Mesenchymal stem cell (in vitro differentiated cells and primary cell): ENCODE measurements around the gene RIN3.

Experiments used
- DNase-seq: peaks from one replicate; pipeline ENCODE4 v3.0.0-alpha.2; 2013
- H2AFZ ChIP-seq: one replicate; pipeline ENCODE4 v1.6.1; 2013; ENCODE audit warnings: low read depth, mild to moderate bottlenecking, control low read depth, inconsistent platforms, low read length, moderate library complexity
- H2AK5ac ChIP-seq: 2 replicates; pipeline ENCODE4 v1.6.1; 2013; ENCODE audit warnings: low read length, moderate library complexity, mild to moderate bottlenecking, inconsistent platforms; ENCODE audit not compliant: severe bottlenecking
- H2BK120ac ChIP-seq: one replicate; pipeline ENCODE4 v1.6.1; 2013; ENCODE audit warnings: low read depth, mild to moderate bottlenecking, inconsistent platforms, low read length, moderate library complexity
- H2BK12ac ChIP-seq, 2 experiments: one replicate each; pipeline ENCODE4 v1.6.1; 2013; ENCODE audit warnings: inconsistent platforms in 2 of 2, low read length in 2 of 2, mild to moderate bottlenecking in 2 of 2, moderate library complexity in 2 of 2, control low read depth in 1 of 2
- H2BK15ac ChIP-seq: one replicate; pipeline ENCODE4 v1.6.1; 2013; ENCODE audit warnings: mild to moderate bottlenecking, low read depth, inconsistent platforms; ENCODE audit not compliant: poor library complexity, severe bottlenecking
- H2BK5ac ChIP-seq: 2 replicates; pipeline ENCODE4 v1.6.1; 2013; ENCODE audit warnings: low read depth, mild to moderate bottlenecking, low read length, control low read depth, inconsistent platforms; ENCODE audit not compliant: poor library complexity, severe bottlenecking
- H3K14ac ChIP-seq, 2 experiments: one replicate each; pipeline ENCODE4 v1.6.1; 2013; ENCODE audit warnings: inconsistent platforms in 2 of 2, low read length in 2 of 2, control low read depth in 1 of 2, mild to moderate bottlenecking in 1 of 2, moderate library complexity in 1 of 2
- H3K18ac ChIP-seq, 2 experiments: one replicate each; pipeline ENCODE4 v1.6.1; 2013; ENCODE audit warnings: inconsistent platforms in 2 of 2, low read length in 2 of 2, control low read depth in 1 of 2, low read depth in 1 of 2, mild to moderate bottlenecking in 1 of 2
- H3K23ac ChIP-seq, 2 experiments: one replicate each; pipeline ENCODE4 v1.6.1; 2013; ENCODE audit warnings: inconsistent platforms in 2 of 2, low read length in 2 of 2, mild to moderate bottlenecking in 2 of 2, moderate library complexity in 2 of 2, control low read depth in 1 of 2
- H3K27ac ChIP-seq: 2 replicates; pipeline ENCODE4 v1.5.1; 2013; ENCODE audit warnings: mild to moderate bottlenecking, moderate library complexity, low read length, control low read depth, inconsistent platforms; ENCODE audit not compliant: poor library complexity, severe bottlenecking
- H3K27me3 ChIP-seq, 2 experiments: 2 replicates each; pipeline versions ENCODE4 v1.6.1 to v1.7.0; 2013; ENCODE audit warnings: low read length in 2 of 2, mild to moderate bottlenecking in 2 of 2, moderate library complexity in 2 of 2, control low read depth in 1 of 2, inconsistent platforms in 1 of 2; ENCODE audit not compliant: control insufficient read depth in 1 of 2, insufficient read depth in 1 of 2
- H3K36me3 ChIP-seq, 2 experiments: 2 replicates each; pipeline versions ENCODE4 v1.6.1 to v1.7.0; 2013; ENCODE audit warnings: low read length in 2 of 2, control low read depth in 1 of 2, inconsistent platforms in 1 of 2, low read depth in 1 of 2, mild to moderate bottlenecking in 1 of 2; ENCODE audit not compliant: insufficient read depth in 2 of 2, control insufficient read depth in 1 of 2
- H3K4ac ChIP-seq, 2 experiments: one replicate each; pipeline ENCODE4 v1.6.1; 2013; ENCODE audit warnings: inconsistent platforms in 2 of 2, low read length in 2 of 2, mild to moderate bottlenecking in 2 of 2, moderate library complexity in 2 of 2, control low read depth in 1 of 2, low read depth in 1 of 2
- H3K4me1 ChIP-seq: 2 replicates; pipeline ENCODE4 v1.6.1; 2013; ENCODE audit warnings: low read depth, low read length, control low read depth; ENCODE audit not compliant: control insufficient read depth, insufficient read depth
- H3K4me2 ChIP-seq: 2 replicates; pipeline ENCODE4 v1.6.1; 2013; ENCODE audit warnings: low read length, mild to moderate bottlenecking, inconsistent platforms; ENCODE audit not compliant: poor library complexity, severe bottlenecking
- H3K4me3 ChIP-seq, 2 experiments: 2 replicates each; pipeline versions ENCODE4 v1.5.1 to v1.7.0; 2013; ENCODE audit warnings: low read length in 2 of 2, mild to moderate bottlenecking in 2 of 2, control low read depth in 1 of 2, low read depth in 1 of 2; ENCODE audit not compliant: insufficient read depth in 1 of 2
- H3K79me1 ChIP-seq: replicated peaks from 2 replicates; pipeline ENCODE4 v1.6.1; 2013; ENCODE audit warnings: mild to moderate bottlenecking, control low read depth, low read length, inconsistent platforms; ENCODE audit not compliant: poor library complexity, severe bottlenecking
- H3K9ac ChIP-seq: 2 replicates; pipeline ENCODE4 v1.7.0; 2013; ENCODE audit warnings: mild to moderate bottlenecking, low read length, moderate library complexity
- H3K9me3 ChIP-seq: 2 replicates; pipeline ENCODE4 v1.7.0; 2013; ENCODE audit warnings: mild to moderate bottlenecking, low read length; ENCODE audit not compliant: control insufficient read depth
- H4K8ac ChIP-seq: one replicate; pipeline ENCODE4 v1.6.1; 2013; ENCODE audit warnings: inconsistent platforms, mild to moderate bottlenecking, low read length, moderate library complexity
- H4K91ac ChIP-seq: one replicate; pipeline ENCODE4 v1.6.1; 2013; ENCODE audit warnings: mild to moderate bottlenecking, low read length, inconsistent platforms
- WGBS: methylation state at CpG from one replicate; pipeline ENCODE4 v1.1.7; 2013; ENCODE audit warnings: mixed read lengths; 5-methylcytosine and 5-hydroxymethylcytosine counted together

Gene RIN3

DNA sequence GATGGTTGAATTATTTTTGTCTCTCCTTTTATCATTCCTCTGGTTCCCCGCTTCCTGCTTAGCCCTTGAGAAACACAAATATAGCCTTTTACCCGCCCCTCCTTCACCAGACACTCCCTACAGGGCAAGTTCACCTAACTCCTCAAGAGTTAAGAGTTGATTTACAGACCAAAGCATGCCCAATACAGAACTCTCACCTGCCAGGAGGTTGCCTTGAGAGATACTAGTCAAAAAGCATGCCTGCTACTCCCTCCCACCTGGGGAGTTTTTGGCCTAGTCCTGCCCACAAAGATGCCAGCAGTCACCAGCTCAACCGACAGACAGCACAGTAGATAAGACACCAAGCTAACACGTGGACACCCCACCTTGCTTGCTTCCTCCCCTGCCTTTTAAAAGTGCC lies 223.6 kb downstream of the RIN3 start:
- WGBS = 78% methylated on average over 4 of the region's 4 CpGs
- H3K79me1 ChIP-seq = peaks cover 26% of the 10 kb centered on the region

DNA sequence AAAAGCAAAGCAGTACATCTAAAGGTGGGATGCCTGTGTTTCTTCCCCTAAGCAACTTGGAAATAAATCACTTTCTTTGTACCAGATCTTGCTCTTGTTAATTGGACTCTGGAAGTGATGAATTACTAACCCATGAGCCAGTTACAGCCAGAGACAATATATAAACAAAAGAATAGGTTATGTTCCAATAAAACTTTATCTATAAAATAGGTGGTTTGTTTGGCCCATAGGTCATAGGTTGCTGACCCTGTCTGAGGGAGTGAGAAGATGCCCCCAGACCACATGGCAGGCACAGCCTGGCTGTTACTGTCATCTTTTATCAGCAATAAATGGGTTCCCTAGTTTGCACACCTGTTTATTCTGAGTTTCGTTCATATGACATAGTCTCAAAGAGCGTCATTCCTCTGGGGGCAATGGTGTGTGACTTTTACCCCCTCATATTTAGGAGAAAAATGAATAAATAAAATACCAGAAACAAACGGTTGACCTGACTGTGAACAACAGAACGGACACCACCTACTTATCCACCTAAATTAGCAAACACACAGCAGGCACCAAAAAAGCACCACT lies 224.1 kb downstream of the RIN3 start:
- no peak overlapping the region for H3K9ac ChIP-seq
- no peak overlapping the region for H3K27ac ChIP-seq
- H3K4me3 ChIP-seq = no peak overlapping the region
- no peak overlapping the region for H3K18ac ChIP-seq
- H2AK5ac ChIP-seq = no peak overlapping the region
- H3K4me2 ChIP-seq = no peak overlapping the region
- no peak overlapping the region for H4K91ac ChIP-seq
- H2BK120ac ChIP-seq = no peak overlapping the region
- no peak overlapping the region for H2BK12ac ChIP-seq
- WGBS = 93% methylated on average over 4 of the region's 4 CpGs
- H2AFZ ChIP-seq = no peak overlapping the region
- H3K14ac ChIP-seq = no peak overlapping the region
- DNase-seq = no peak
- no peak overlapping the region for H2BK15ac ChIP-seq
- peaks cover 5% of the 10 kb centered on the region for H3K4me1 ChIP-seq
- H3K9me3 ChIP-seq = no peaks in the 10 kb centered on the region
- no peak overlapping the region for H3K23ac ChIP-seq
- H4K8ac ChIP-seq = no peak overlapping the region
- H3K27me3 ChIP-seq = no peaks in the 10 kb centered on the region
- peaks cover 29% of the 10 kb centered on the region for H3K79me1 ChIP-seq
- no peak overlapping the region for H3K4ac ChIP-seq
- peaks cover 6 to 12% of the 10 kb centered on the region in 2 experiments for H3K36me3 ChIP-seq
- no peak overlapping the region for H2BK5ac ChIP-seq

More for the DNA sequence above, 223.6 kb downstream of the RIN3 start:
- Histone ChIP-seq H2BK5ac (no peak overlapping the region), H2AK5ac (no peak overlapping the region), H2BK15ac (no peak overlapping the region), H2BK120ac (no peak overlapping the region), H3K4me3 (no peak overlapping the region), H4K8ac (no peak overlapping the region), H3K18ac (no peak overlapping the region), H3K23ac (no peak overlapping the region), H3K9me3 (no peaks in the 10 kb centered on the region), H3K27me3 (no peaks in the 10 kb centered on the region), H3K36me3 (peaks cover 9 to 10% of the 10 kb centered on the region in 2 experiments), H2BK12ac (no peak overlapping the region), H2AFZ (no peak overlapping the region), H4K91ac (no peak overlapping the region), H3K4me1 (peaks cover 5% of the 10 kb centered on the region), H3K27ac (no peak overlapping the region), H3K14ac (no peak overlapping the region), H3K4me2 (no peak overlapping the region), H3K4ac (no peak overlapping the region), H3K9ac (no peak overlapping the region)
- DNase-seq = no peak
